ENCODE data around the gene AP3S2.

The AP3S2 gene

DNA sequence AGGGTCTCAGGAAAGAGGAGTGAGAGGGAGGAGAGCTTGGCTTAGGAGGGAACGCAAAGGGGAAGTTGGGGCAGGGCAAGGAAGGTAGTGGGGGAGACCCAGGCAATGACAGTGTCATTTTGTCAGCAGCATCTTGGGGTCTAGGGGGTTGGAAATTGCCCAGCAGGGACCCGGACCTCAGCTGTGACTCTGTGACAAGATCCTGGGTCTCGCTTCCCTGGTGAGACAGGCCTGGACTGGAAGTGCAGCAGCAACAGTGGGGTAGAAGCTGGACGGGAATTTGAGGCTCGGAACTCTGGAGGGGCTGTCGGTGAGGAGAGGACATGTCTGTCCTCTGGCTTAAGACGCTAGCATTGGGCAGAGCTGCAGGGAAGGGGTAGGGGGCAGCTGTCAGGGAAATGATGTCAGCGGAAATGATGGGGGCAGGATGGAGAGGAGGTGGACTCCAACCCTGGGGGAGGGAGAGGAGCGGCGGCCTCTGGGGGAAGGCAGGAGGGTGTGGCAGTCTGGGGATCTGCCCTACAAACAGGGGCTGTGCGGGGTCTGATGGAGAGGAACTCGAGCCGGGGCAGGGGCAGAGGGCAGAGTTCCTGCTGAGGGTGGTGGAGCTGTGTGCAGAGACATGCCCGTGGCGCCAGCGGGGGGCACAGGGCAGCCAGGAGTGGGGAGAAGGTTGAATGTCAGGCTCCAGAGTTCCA is 91.4 kb downstream of the AP3S2 start:
- Histone ChIP-seq H3K9ac (ENCODE audit: low read depth in 1 of 2, low read length in 2 of 2) (peak overlapping the region; percentile 80 to 94), H3K36me3 (ENCODE audit: control insufficient read depth in 1 of 2, insufficient read depth in 2 of 2, low read length in 2 of 2) (peaks cover 62 to 74% of the 10 kb centered on the region in 2 donors), H3K4me1 (ENCODE audit: control insufficient read depth in 1 of 2, insufficient read depth in 2 of 2, low read length in 2 of 2) (peaks cover 5 to 36% of the 10 kb centered on the region in 2 donors), H3K27ac (ENCODE audit: low read depth, low read length) (peak overlapping the region; percentile 51), H3K27me3 (ENCODE audit: control insufficient read depth in 1 of 2, insufficient read depth in 2 of 2, low read length in 2 of 2) (no peaks in the 10 kb centered on the region), H3K4me3 (ENCODE audit: low read depth in 1 of 2, low read length in 2 of 2) (peak overlapping the region; percentile 78 to 92), H3K9me3 (ENCODE audit: control insufficient read depth in 1 of 2, low read length in 2 of 2) (no peaks in the 10 kb centered on the region)

DNA sequence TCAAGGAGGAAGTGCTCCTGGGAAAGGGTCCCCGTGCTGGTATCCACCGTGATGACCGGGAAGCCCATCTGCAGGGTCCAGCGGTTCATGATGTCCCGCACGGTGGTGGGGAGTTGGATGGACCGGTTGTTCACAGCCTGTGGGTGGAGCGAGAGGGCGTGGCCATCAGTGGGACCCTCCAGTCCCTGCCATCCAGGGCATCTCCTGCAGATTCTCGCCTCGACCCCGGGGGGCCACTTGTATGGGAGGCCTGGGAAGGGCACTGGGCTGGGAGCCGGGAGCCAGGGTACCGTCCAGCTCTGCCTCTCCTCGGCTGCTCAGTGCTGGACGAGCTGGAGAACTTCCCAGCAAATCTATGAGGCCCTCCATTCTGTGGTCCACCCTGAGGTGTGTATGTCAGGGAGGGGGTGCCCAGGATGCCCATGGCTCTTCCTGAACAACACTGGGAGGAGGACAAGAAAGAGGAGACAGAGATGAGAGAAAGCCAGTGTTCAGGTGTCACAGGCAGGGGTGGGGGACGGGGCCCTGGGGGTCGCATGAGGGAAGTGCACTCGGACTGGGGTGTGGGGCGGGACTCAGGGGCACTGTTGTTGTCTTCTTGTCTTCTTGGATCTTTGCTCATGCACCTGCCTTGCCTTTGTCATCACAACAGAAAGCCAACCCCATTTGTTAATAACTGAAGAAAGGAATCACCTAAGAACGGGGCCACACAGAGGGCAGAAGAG is 92.2 kb downstream of the AP3S2 start:
- H3K4me3 ChIP-seq (ENCODE audit: low read depth in 1 of 2, low read length in 2 of 2), result peak overlapping the region; percentile 78 to 92
- H3K4me1 ChIP-seq (ENCODE audit: control insufficient read depth in 1 of 2, insufficient read depth in 2 of 2, low read length in 2 of 2), result peaks cover 0 to 30% of the 10 kb centered on the region in 2 donors
- H3K36me3 ChIP-seq (ENCODE audit: control insufficient read depth in 1 of 2, insufficient read depth in 2 of 2, low read length in 2 of 2), result peaks cover 69 to 81% of the 10 kb centered on the region in 2 donors
- peak overlapping the region; percentile 27 for H3K27ac ChIP-seq (ENCODE audit: low read depth, low read length)
- H3K9me3 ChIP-seq (ENCODE audit: control insufficient read depth in 1 of 2, low read length in 2 of 2), result no peaks in the 10 kb centered on the region
- H3K9ac ChIP-seq (ENCODE audit: low read depth in 1 of 2, low read length in 2 of 2), result peak overlapping the region; percentile 80 to 94
- no peaks in the 10 kb centered on the region for H3K27me3 ChIP-seq (ENCODE audit: control insufficient read depth in 1 of 2, insufficient read depth in 2 of 2, low read length in 2 of 2)

DNA sequence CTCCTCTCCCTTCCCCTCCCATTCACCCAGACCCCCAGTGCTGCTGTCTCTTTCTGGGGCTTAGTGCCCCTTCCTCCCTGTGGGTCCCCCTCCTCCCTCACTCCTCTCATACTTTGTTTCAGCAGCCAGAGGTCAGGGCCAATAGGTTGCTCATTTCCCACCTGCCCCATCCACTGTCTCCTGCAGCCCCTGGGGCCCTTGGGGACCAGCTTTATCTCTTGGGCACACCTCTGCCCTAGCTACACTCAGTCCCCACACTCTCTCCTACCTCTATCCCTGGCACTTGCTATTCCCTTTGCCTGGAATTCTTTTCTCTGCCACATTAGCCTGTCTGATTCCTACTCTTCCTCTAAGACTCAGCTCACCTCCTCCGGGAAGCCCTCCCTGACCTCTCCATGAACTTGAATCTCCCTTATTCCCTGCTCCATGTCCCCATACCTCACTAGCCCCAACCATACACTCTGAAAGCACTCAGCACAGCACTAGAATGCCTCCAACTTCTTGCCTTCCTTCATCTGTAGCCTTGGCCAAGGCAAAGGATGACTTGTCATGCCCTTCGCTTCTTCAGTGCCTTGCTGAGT is 93.8 kb downstream of the AP3S2 start:
- H3K9me3 ChIP-seq (ENCODE audit: control insufficient read depth in 1 of 2, low read length in 2 of 2), result no peaks in the 10 kb centered on the region
- no peak overlapping the region for H3K27ac ChIP-seq (ENCODE audit: low read depth, low read length)
- H3K36me3 ChIP-seq (ENCODE audit: control insufficient read depth in 1 of 2, insufficient read depth in 2 of 2, low read length in 2 of 2), result peaks cover 63 to 89% of the 10 kb centered on the region in 2 donors
- no peak overlapping the region for H3K9ac ChIP-seq (ENCODE audit: low read depth in 1 of 2, low read length in 2 of 2)
- H3K4me1 ChIP-seq (ENCODE audit: control insufficient read depth in 1 of 2, insufficient read depth in 2 of 2, low read length in 2 of 2), result peaks cover 3 to 30% of the 10 kb centered on the region in 2 donors
- peak overlapping the region in 1 of 2 donors; percentile 30 for H3K4me3 ChIP-seq (ENCODE audit: low read depth in 1 of 2, low read length in 2 of 2)
- H3K27me3 ChIP-seq (ENCODE audit: control insufficient read depth in 1 of 2, insufficient read depth in 2 of 2, low read length in 2 of 2), result no peaks in the 10 kb centered on the region

DNA sequence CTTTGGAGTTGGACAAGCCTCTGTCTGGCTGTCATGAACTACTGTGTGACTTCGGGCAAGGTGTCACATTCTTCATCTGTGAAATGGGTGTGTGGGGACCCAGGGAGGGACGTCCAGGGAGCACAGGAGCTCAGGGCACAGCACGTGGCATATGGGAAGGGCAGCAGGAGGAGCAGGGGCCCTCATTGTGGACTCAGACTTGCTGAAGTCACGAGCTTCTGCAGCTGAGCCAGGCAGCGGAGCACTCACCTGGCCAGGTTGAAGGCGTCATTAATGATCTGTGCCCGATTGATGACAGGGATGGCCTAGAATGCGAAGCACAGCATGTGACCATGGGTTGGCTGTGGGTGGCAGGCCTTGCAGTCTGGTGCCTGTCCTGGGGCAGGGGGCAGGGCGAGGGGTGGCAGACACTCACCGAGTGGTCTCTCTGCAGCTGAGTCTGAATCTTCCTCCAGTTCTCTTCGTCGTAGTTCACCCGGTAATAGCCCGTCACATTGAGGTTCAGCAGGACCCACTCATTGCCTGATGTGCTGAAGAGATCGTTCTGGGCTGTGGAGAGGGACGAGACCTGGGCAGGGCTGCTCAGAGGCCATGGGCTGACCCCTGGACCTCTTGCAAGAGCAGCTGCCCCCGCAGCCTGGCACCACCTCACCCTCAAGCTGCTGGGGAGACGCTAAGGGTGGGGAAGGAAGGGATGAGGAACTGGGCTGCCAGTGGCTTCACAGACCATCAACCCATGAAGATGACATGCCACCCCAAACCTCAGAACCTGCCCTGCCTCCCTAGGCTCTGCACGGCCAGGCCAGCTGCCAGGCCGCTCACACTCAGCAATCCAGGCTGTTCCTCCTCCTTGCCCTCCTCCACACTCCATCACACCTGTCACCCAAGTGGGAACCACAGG is 94.5 kb downstream of the AP3S2 start:
- Histone ChIP-seq H3K27me3 (ENCODE audit: control insufficient read depth in 1 of 2, insufficient read depth in 2 of 2, low read length in 2 of 2) (no peaks in the 10 kb centered on the region), H3K4me1 (ENCODE audit: control insufficient read depth in 1 of 2, insufficient read depth in 2 of 2, low read length in 2 of 2) (peaks cover 3 to 28% of the 10 kb centered on the region in 2 donors), H3K9ac (ENCODE audit: low read depth in 1 of 2, low read length in 2 of 2) (no peak overlapping the region), H3K36me3 (ENCODE audit: control insufficient read depth in 1 of 2, insufficient read depth in 2 of 2, low read length in 2 of 2) (peaks cover 64 to 87% of the 10 kb centered on the region in 2 donors), H3K9me3 (ENCODE audit: control insufficient read depth in 1 of 2, low read length in 2 of 2) (no peaks in the 10 kb centered on the region), H3K4me3 (ENCODE audit: low read depth in 1 of 2, low read length in 2 of 2) (peak overlapping the region; percentile 6 to 21), H3K27ac (ENCODE audit: low read depth, low read length) (no peak overlapping the region)

DNA sequence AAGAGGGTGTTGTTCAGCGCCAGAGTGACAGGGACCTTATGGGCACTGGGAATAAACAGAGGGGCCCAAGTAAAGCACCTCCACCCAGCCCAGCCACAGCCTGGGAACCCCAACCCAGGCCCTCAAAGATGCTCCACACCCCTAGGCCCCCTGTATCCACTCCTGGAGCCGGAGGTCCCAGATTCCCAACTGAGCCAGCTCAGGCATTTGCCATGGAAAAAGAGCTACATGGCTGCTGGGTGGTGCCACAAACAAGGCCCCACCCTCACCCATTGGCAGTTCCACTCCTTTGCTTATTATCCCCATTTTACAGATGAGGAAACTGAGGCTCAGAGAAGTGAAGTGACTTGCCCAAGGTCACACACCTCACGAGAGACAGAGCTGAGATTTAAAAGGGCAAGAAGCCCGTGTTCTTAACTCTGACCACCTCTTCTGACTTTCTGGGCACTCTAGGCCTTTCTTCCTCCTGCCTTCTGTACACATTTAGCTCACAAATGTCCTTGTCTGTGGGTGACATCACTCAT is 96.1 kb downstream of the AP3S2 start:
- Histone ChIP-seq H3K4me3 (ENCODE audit: low read depth in 1 of 2, low read length in 2 of 2) (peak overlapping the region in 1 of 2 donors; percentile 14), H3K36me3 (ENCODE audit: control insufficient read depth in 1 of 2, insufficient read depth in 2 of 2, low read length in 2 of 2) (peaks cover 61 to 84% of the 10 kb centered on the region in 2 donors), H3K9ac (ENCODE audit: low read depth in 1 of 2, low read length in 2 of 2) (no peak overlapping the region)

DNA sequence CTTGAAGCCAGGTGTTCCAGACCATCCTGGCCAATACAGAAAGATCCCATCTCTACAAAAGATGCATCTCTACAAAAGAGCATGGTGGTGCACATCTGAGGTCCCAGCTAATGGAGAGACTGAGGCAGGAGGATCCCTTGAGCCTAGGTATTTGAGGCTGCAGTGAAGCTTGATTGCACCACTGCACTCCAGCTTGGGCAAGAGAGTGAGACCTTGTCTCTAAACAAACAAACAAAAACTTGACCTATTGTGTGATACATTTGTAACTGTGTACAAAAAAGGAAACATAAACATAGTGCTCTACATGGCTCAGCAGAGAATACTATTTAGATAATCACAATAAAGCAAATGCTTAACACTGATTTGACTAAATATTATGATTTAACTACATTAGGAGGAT is 97.8 kb downstream of the AP3S2 start:
- no peaks in the 10 kb centered on the region for H3K9me3 ChIP-seq (ENCODE audit: control insufficient read depth in 1 of 2, low read length in 2 of 2)
- no peaks in the 10 kb centered on the region for H3K27me3 ChIP-seq (ENCODE audit: control insufficient read depth in 1 of 2, insufficient read depth in 2 of 2, low read length in 2 of 2)
- H3K9ac ChIP-seq (ENCODE audit: low read depth in 1 of 2, low read length in 2 of 2), result no peak overlapping the region
- H3K36me3 ChIP-seq (ENCODE audit: control insufficient read depth in 1 of 2, insufficient read depth in 2 of 2, low read length in 2 of 2), result peaks cover 59 to 85% of the 10 kb centered on the region in 2 donors
- no peak overlapping the region for H3K27ac ChIP-seq (ENCODE audit: low read depth, low read length)
- no peak overlapping the region for H3K4me3 ChIP-seq (ENCODE audit: low read depth in 1 of 2, low read length in 2 of 2)
- H3K4me1 ChIP-seq (ENCODE audit: control insufficient read depth in 1 of 2, insufficient read depth in 2 of 2, low read length in 2 of 2), result peaks cover 3 to 10% of the 10 kb centered on the region in 2 donors

More for the DNA sequence above, 96.1 kb downstream of the AP3S2 start:
- Histone ChIP-seq H3K27ac (ENCODE audit: low read depth, low read length) (no peak overlapping the region), H3K4me1 (ENCODE audit: control insufficient read depth in 1 of 2, insufficient read depth in 2 of 2, low read length in 2 of 2) (peaks cover 3 to 13% of the 10 kb centered on the region in 2 donors), H3K9me3 (ENCODE audit: control insufficient read depth in 1 of 2, low read length in 2 of 2) (no peaks in the 10 kb centered on the region), H3K27me3 (ENCODE audit: control insufficient read depth in 1 of 2, insufficient read depth in 2 of 2, low read length in 2 of 2) (no peaks in the 10 kb centered on the region)

DNA sequence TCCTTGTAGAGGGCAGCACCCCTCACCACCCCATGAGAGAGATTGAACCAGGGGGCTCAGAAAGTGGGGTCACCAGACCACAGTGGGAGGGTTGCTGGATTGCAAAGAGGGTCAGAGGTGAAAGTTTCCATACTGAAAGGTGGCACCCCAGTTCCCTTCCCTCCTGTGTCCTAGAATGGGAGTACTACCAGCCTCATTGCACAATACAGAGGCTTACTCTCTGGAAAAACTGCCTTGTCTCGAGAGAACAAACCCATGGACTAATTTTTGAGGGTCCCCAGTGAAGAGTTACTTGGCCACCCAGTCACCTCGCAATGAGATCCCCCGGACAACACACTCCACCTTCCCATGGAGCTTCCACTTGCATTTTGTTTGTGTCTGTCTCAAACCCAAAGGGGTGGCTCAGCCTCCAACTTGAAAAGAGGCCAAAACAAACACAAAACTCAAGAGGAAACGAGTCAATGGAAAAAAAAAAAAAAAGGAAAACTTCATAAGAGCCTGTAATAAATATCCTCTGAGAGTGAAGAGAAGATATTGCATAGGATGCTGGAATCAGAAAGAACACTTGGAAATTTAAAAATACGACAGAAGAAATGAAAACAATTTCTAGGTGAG is 99.1 kb downstream of the AP3S2 start:
- Histone ChIP-seq H3K27ac (ENCODE audit: low read depth, low read length) (no peak overlapping the region), H3K9ac (ENCODE audit: low read depth in 1 of 2, low read length in 2 of 2) (peak overlapping the region in 1 of 2 donors; percentile 18), H3K27me3 (ENCODE audit: control insufficient read depth in 1 of 2, insufficient read depth in 2 of 2, low read length in 2 of 2) (no peaks in the 10 kb centered on the region), H3K9me3 (ENCODE audit: control insufficient read depth in 1 of 2, low read length in 2 of 2) (no peaks in the 10 kb centered on the region), H3K4me3 (ENCODE audit: low read depth in 1 of 2, low read length in 2 of 2) (peak overlapping the region in 1 of 2 donors; percentile 1), H3K36me3 (ENCODE audit: control insufficient read depth in 1 of 2, insufficient read depth in 2 of 2, low read length in 2 of 2) (peaks cover 50 to 83% of the 10 kb centered on the region in 2 donors), H3K4me1 (ENCODE audit: control insufficient read depth in 1 of 2, insufficient read depth in 2 of 2, low read length in 2 of 2) (peaks cover 3 to 6% of the 10 kb centered on the region in 2 donors)

DNA sequence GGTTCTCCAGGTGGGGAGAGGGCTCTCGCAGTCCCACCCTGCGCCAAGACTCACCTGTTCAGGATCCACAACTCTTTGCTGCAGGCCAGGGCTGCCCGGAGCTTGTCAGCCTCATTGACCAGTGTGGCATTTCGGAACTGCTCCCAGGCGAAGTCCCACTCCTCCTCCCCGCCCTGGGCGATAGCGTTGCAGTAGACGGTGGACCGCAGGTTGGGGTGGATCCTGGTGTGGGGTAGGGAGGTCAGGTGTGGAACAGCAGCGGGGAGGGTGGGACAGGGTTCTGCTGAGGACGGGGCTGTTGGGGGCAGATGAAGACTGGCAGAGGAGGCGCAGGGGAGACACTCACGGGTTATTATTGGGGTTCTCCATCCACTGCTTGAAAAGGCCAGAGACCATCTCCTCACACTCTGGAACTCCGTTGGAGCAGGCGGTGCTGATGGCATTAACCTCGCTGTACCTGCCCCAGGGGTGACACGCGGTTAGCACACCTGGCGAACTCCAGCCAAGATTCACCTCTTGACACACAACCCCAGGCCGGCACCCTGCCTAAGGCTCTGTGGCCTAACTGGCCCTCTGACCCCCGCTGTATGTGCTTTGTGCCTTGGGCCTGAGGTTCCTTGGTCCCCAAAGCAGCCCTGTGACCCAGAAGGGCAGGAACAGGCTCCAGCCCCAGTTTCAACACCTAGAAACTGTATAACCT is 101.5 kb downstream of the AP3S2 start:
- Histone ChIP-seq H3K27me3 (ENCODE audit: control insufficient read depth in 1 of 2, insufficient read depth in 2 of 2, low read length in 2 of 2) (no peaks in the 10 kb centered on the region), H3K27ac (ENCODE audit: low read depth, low read length) (no peak overlapping the region), H3K4me1 (ENCODE audit: control insufficient read depth in 1 of 2, insufficient read depth in 2 of 2, low read length in 2 of 2) (peaks cover 3 to 6% of the 10 kb centered on the region in 2 donors), H3K4me3 (ENCODE audit: low read depth in 1 of 2, low read length in 2 of 2) (no peak overlapping the region), H3K9ac (ENCODE audit: low read depth in 1 of 2, low read length in 2 of 2) (no peak overlapping the region), H3K36me3 (ENCODE audit: control insufficient read depth in 1 of 2, insufficient read depth in 2 of 2, low read length in 2 of 2) (peaks cover 43 to 72% of the 10 kb centered on the region in 2 donors), H3K9me3 (ENCODE audit: control insufficient read depth in 1 of 2, low read length in 2 of 2) (peaks cover 0 to 2% of the 10 kb centered on the region in 2 donors)

DNA sequence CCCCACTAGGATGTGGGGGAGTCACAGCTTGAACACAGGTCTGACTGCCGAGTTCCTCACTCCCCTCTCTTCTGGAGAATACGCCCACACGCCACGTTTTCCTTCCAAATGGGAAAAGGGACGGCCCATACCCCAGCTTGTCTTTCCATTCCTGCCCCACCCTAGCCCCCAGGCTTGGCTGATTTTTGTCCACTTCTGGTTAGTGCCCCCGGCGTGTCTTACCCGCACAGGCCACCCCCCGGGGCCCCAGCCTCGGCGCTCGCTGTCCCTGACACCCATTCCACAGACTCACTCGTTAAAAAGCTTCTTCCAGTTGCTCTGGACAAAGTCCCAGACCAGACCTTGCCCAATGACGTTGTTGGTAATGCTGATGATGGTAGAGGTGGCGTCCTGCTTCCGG is 103.1 kb downstream of the AP3S2 start:
- peaks cover 42 to 65% of the 10 kb centered on the region in 2 donors for H3K36me3 ChIP-seq (ENCODE audit: control insufficient read depth in 1 of 2, insufficient read depth in 2 of 2, low read length in 2 of 2)
- no peak overlapping the region for H3K4me3 ChIP-seq (ENCODE audit: low read depth in 1 of 2, low read length in 2 of 2)
- no peak overlapping the region for H3K27ac ChIP-seq (ENCODE audit: low read depth, low read length)
- H3K9me3 ChIP-seq (ENCODE audit: control insufficient read depth in 1 of 2, low read length in 2 of 2), result peaks cover 0 to 2% of the 10 kb centered on the region in 2 donors
- H3K27me3 ChIP-seq (ENCODE audit: control insufficient read depth in 1 of 2, insufficient read depth in 2 of 2, low read length in 2 of 2), result no peaks in the 10 kb centered on the region
- H3K9ac ChIP-seq (ENCODE audit: low read depth in 1 of 2, low read length in 2 of 2), result no peak overlapping the region
- peaks cover 8 to 14% of the 10 kb centered on the region in 2 donors for H3K4me1 ChIP-seq (ENCODE audit: control insufficient read depth in 1 of 2, insufficient read depth in 2 of 2, low read length in 2 of 2)
